CD14-positive monocyte (primary cell): Measurements from ENCODE around the gene PATJ. TPM values are rescaled to one million over a fixed set of nuclear protein-coding genes. Genes with fewer than 3 reads are reported as not detected.

Experiments
- DNase-seq, 3 donors: peaks; one replicate each; pipeline ENCODE4 v3.0.0-alpha.2; 2011 to 2022
- H2AFZ ChIP-seq: 2 replicates; pipeline ENCODE4 v1.6.0; 2012; ENCODE audit warnings: mild to moderate bottlenecking, low read depth, low read length, inconsistent platforms; ENCODE audit not compliant: insufficient read depth, poor library complexity, severe bottlenecking
- H3K27ac ChIP-seq, 2 donors: 1 replicate in 1 of 2; 2 replicates in 1 of 2; pipeline ENCODE4 v1.5.1; 2012 to 2013; ENCODE audit warnings: low read length in 2 of 2, control low read depth in 1 of 2, inconsistent platforms in 1 of 2, low read depth in 1 of 2, mild to moderate bottlenecking in 1 of 2
- H3K27me3 ChIP-seq, 2 donors: one replicate each; pipeline versions ENCODE4 v1.6.0 to v1.6.1; 2011 to 2013; ENCODE audit warnings: low read length in 2 of 2; ENCODE audit not compliant: control insufficient read depth in 2 of 2, insufficient read depth in 2 of 2
- H3K36me3 ChIP-seq, 2 donors: replicated peaks in 1 of 2; 1 replicate in 1 of 2; 2 replicates in 1 of 2; pipeline versions ENCODE4 v1.5.1 to v1.6.1; 2012 to 2013; ENCODE audit warnings: low read length in 2 of 2, control low read depth in 1 of 2, inconsistent platforms in 1 of 2, mild to moderate bottlenecking in 1 of 2; ENCODE audit not compliant: insufficient read depth in 2 of 2, control insufficient read depth in 1 of 2
- H3K4me1 ChIP-seq, 2 donors: 1 replicate in 1 of 2; 2 replicates in 1 of 2; pipeline versions ENCODE4 v1.5.1 to v1.6.1; 2012 to 2013; ENCODE audit warnings: low read length in 2 of 2, control low read depth in 1 of 2, inconsistent platforms in 1 of 2, mild to moderate bottlenecking in 1 of 2, moderate library complexity in 1 of 2; ENCODE audit not compliant: insufficient read depth in 2 of 2, control insufficient read depth in 1 of 2
- H3K4me2 ChIP-seq: replicated peaks from 2 replicates; pipeline ENCODE3; 2012; ENCODE audit warnings: low read length, moderate library complexity, mild to moderate bottlenecking; ENCODE audit not compliant: poor library complexity, severe bottlenecking; ENCODE audit errors: extremely low read depth
- H3K4me3 ChIP-seq, 3 experiments: fragments of 200-600 bp in 1 of 3; sonication (generic) in 1 of 3; replicated peaks in 1 of 3; 1 replicate in 2 of 3; 2 replicates in 1 of 3; pipeline ENCODE4 v1.5.1; 2011 to 2013; ENCODE audit warnings: low read length in 3 of 3, mild to moderate bottlenecking in 3 of 3, control low read depth in 2 of 3, low read depth in 2 of 3, inconsistent platforms in 1 of 3, moderate library complexity in 1 of 3
- H3K79me2 ChIP-seq: 2 replicates; pipeline ENCODE4 v1.6.0; 2012; ENCODE audit warnings: mild to moderate bottlenecking, control low read depth, inconsistent platforms, low read length, moderate library complexity; ENCODE audit not compliant: insufficient read depth
- H3K9ac ChIP-seq: 2 replicates; pipeline ENCODE4 v1.6.0; 2017; ENCODE audit warnings: low read length, mild to moderate bottlenecking; ENCODE audit not compliant: insufficient read depth, poor library complexity, severe bottlenecking
- H3K9me3 ChIP-seq, 2 donors: replicated peaks in 1 of 2; 1 replicate in 1 of 2; 2 replicates in 1 of 2; pipeline versions ENCODE4 v1.5.1 to v1.6.1; 2012 to 2013; ENCODE audit warnings: low read length in 2 of 2, control low read depth in 1 of 2; ENCODE audit not compliant: control insufficient read depth in 1 of 2, insufficient read depth in 1 of 2
- H4K20me1 ChIP-seq: 2 replicates; pipeline ENCODE4 v1.6.0; 2012; ENCODE audit warnings: mild to moderate bottlenecking, low read length, control low read depth, moderate library complexity; ENCODE audit not compliant: insufficient read depth
- H3K27ac Mint-ChIP-seq, 7 donors: one replicate each; pipeline ENCODE4 v1.8.0; 2020; ENCODE audit warnings: mild to moderate bottlenecking in 7 of 7, mixed read lengths in 7 of 7, moderate library complexity in 6 of 7, inconsistent platforms in 2 of 7
- H3K27me3 Mint-ChIP-seq, 3 donors: one replicate each; pipeline ENCODE4 v1.8.0; 2021 to 2022; ENCODE audit warnings: low read depth in 3 of 3, mild to moderate bottlenecking in 3 of 3, mixed read lengths in 3 of 3, moderate library complexity in 3 of 3, inconsistent platforms in 1 of 3
- H3K36me3 Mint-ChIP-seq, 2 donors: one replicate each; pipeline ENCODE4 v1.8.0; 2020; ENCODE audit warnings: mixed read lengths in 2 of 2, inconsistent platforms in 1 of 2, mild to moderate bottlenecking in 1 of 2
- H3K4me1 Mint-ChIP-seq: one replicate; pipeline ENCODE4 v1.8.0; 2020; ENCODE audit warnings: mild to moderate bottlenecking, mixed read lengths
- H3K4me3 Mint-ChIP-seq, 2 donors: one replicate each; pipeline ENCODE4 v1.8.0; 2020; ENCODE audit warnings: mild to moderate bottlenecking in 2 of 2, mixed read lengths in 2 of 2, moderate library complexity in 1 of 2
- H3K9me3 Mint-ChIP-seq, 7 donors: one replicate each; pipeline ENCODE4 v1.8.0; 2020 to 2022; ENCODE audit warnings: mixed read lengths in 7 of 7, mild to moderate bottlenecking in 6 of 7, moderate library complexity in 6 of 7, inconsistent platforms in 2 of 7
- WGBS: methylation state at CpG from one replicate; pipeline ENCODE4 v1.1.5; 2013; ENCODE audit warnings: missing lambda C conversion rate; ENCODE audit not compliant: insufficient coverage; 5-methylcytosine and 5-hydroxymethylcytosine counted together
- intact Hi-C, 2 donors: fragments of 100-400 bp; cut with micrococcal nuclease; formaldehyde crosslinking; loops; one replicate each; pipeline versions ENCODE4 v1.15.0 to v1.15.1; 2023
- polyA plus RNA-seq, 3 donors: library from polyadenylated mRNA; depleted of rRNA in 1 of 3; unstranded in 2 of 3; stranded (reverse) in 1 of 3; fragments of 300-500 nt in 2 of 3; fragments of >200 nt in 1 of 3; fragmentation: Illumina TruSeq in 2 of 3; gene quantifications; 1 replicate in 2 of 3; 2 replicates in 1 of 3; pipeline ENCODE4 v1.2.3, GENCODE V29; 2012 to 2021
- TF ChIP-seq, protein P1 (sequence below): fragments of 200-600 bp; IDR thresholded peaks from one replicate; pipeline ENCODE4 v1.8.0; 2022; ENCODE audit warnings: antibody characterized with exemption, mild to moderate bottlenecking

The PATJ gene
- polyA plus RNA-seq, 3 donors = 0.01 to 0.23 TPM; not detected in 1

- no peaks in the 10 kb centered on the region for H3K36me3 ChIP-seq
- H3K4me1 ChIP-seq = no peaks in the 10 kb centered on the region
- no peak overlapping the region for H3K27ac ChIP-seq
- 100% methylated on average over 4 of the region's 7 CpGs for WGBS
- DNase-seq = no peak
- no peaks in the 10 kb centered on the region for H3K9me3 ChIP-seq
- Mint-ChIP-seq H3K4me1 (no peaks in the 10 kb centered on the region), H3K27ac (no peak overlapping the region), H3K36me3 (no peaks in the 10 kb centered on the region), H3K9me3 (peaks cover 0 to 2% (median 0%) of the 10 kb centered on the region in 7 donors), H3K27me3 (peaks cover 0 to 2% (median 2%) of the 10 kb centered on the region in 3 donors), H3K4me3 (no peak overlapping the region)
- H3K9ac ChIP-seq = no peak overlapping the region
- H3K4me2 ChIP-seq = no peak overlapping the region
- no peak overlapping the region for H3K4me3 ChIP-seq
- H4K20me1 ChIP-seq = no peaks in the 10 kb centered on the region
- no peaks in the 10 kb centered on the region for H3K27me3 ChIP-seq
- TF ChIP-seq, protein P1, sequence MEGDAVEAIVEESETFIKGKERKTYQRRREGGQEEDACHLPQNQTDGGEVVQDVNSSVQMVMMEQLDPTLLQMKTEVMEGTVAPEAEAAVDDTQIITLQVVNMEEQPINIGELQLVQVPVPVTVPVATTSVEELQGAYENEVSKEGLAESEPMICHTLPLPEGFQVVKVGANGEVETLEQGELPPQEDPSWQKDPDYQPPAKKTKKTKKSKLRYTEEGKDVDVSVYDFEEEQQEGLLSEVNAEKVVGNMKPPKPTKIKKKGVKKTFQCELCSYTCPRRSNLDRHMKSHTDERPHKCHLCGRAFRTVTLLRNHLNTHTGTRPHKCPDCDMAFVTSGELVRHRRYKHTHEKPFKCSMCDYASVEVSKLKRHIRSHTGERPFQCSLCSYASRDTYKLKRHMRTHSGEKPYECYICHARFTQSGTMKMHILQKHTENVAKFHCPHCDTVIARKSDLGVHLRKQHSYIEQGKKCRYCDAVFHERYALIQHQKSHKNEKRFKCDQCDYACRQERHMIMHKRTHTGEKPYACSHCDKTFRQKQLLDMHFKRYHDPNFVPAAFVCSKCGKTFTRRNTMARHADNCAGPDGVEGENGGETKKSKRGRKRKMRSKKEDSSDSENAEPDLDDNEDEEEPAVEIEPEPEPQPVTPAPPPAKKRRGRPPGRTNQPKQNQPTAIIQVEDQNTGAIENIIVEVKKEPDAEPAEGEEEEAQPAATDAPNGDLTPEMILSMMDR = no peak
- H3K79me2 ChIP-seq = no peaks in the 10 kb centered on the region
- H2AFZ ChIP-seq = no peak overlapping the region
- intact Hi-C loops = no loop called here
Measured at GRCh38 chr1:62046927-62047326, 304.6 kb downstream of the PATJ start.

GRCh38 chr1:62050165-62050564, 307.9 kb downstream of the PATJ start:
- Mint-ChIP-seq H3K4me3 (no peak overlapping the region), H3K27me3 (peaks cover 2 to 4% (median 2%) of the 10 kb centered on the region in 3 donors), H3K4me1 (no peaks in the 10 kb centered on the region), H3K27ac (no peak overlapping the region), H3K9me3 (peaks cover 0 to 2% (median 0%) of the 10 kb centered on the region in 7 donors), H3K36me3 (no peaks in the 10 kb centered on the region)
- TF ChIP-seq, protein P1 = no peak
- Histone ChIP-seq H3K4me2 (no peak overlapping the region), H3K79me2 (no peaks in the 10 kb centered on the region), H3K27ac (no peak overlapping the region), H3K9me3 (no peaks in the 10 kb centered on the region), H3K4me3 (no peak overlapping the region), H3K9ac (no peak overlapping the region), H3K27me3 (no peaks in the 10 kb centered on the region), H4K20me1 (no peaks in the 10 kb centered on the region), H3K36me3 (no peaks in the 10 kb centered on the region), H2AFZ (no peak overlapping the region), H3K4me1 (no peaks in the 10 kb centered on the region)
- intact Hi-C loops = no loop called here
- no CpG with 5 or more reads among the region's 3 CpGs for WGBS
- no peak for DNase-seq
